WERI-Rb-1 (cell line): ENCODE results near the gene CEBPG.

Experiments used
- DNase-seq: peaks from one replicate; pipeline ENCODE4 v3.0.0-alpha.2; 2020
- H3K27ac ChIP-seq: fragments of 250-450 bp; sonication (Bioruptor Pico); 2 replicates; pipeline ENCODE4 v1.5.1; 2020; ENCODE audit warnings: mild to moderate bottlenecking, moderate library complexity
- H3K27me3 ChIP-seq: fragments of 250-450 bp; sonication (Bioruptor Pico); 2 replicates; pipeline ENCODE4 v1.5.1; 2021; ENCODE audit warnings: mild to moderate bottlenecking, low read depth, moderate library complexity; ENCODE audit not compliant: insufficient read depth, severe bottlenecking
- H3K36me3 ChIP-seq: fragments of 250-450 bp; sonication (Bioruptor Pico); 2 replicates; pipeline ENCODE4 v1.5.1; 2020; ENCODE audit warnings: mild to moderate bottlenecking, moderate library complexity
- H3K4me3 ChIP-seq: 2 replicates; pipeline ENCODE4 v1.5.1; 2011; ENCODE audit warnings: low read depth, mild to moderate bottlenecking, control low read depth, low read length
- H3K9me3 ChIP-seq: fragments of 250-450 bp; sonication (Bioruptor Pico); 2 replicates; pipeline ENCODE4 v1.5.1; 2021; ENCODE audit warnings: mild to moderate bottlenecking, moderate library complexity; ENCODE audit not compliant: severe bottlenecking
- TF ChIP-seq, protein P1 (sequence below): IDR thresholded peaks from 2 replicates; pipeline ENCODE4 v1.5.1; 2011; ENCODE audit warnings: low read depth, mild to moderate bottlenecking, control low read depth, inconsistent platforms, low read length

Gene CEBPG

DNA sequence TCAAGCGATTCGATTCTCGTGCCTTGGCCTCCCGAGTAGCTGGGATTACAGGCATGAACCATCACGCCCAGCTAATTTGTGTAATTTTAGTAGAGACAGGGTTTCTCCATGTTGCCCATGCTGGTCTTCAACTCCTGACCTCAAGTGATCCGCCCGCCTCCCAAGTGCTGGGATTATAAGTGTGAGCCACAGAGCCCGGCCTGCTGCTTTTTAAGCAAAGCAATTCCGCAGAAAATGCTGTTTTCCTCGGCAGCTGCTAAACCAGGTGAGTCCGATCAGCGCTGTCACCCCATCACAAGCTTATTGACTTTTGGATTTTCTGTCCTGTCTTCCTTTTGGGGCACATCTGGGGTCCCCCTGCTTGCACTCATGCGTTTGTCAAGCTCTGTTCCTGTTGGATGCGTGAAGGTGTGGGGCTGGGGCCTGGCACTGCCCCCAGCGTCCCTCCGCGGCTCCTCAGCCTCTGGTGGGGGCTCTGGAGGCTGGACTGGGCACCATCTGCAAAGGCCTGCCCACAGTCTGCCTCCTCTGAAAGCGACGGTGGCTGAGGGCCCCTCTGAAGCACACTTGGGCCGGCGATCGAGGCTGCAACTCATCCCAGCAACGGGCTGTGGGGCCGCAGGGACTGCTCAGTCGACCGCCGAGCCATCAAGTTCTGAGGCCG, 25.7 kb downstream of the CEBPG start:
- H3K27ac ChIP-seq: no peak overlapping the region
- DNase-seq: no peak
- H3K9me3 ChIP-seq: no peaks in the 10 kb centered on the region

GRCh38 chr19:33399745-33400681, 26.5 kb downstream of the CEBPG start:
- DNase-seq: no peak
- Histone ChIP-seq H3K27ac (no peak overlapping the region), H3K4me3 (no peak overlapping the region), H3K36me3 (no peaks in the 10 kb centered on the region; the same call in 1 of the 2 replicates), H3K9me3 (no peaks in the 10 kb centered on the region), H3K27me3 (no peaks in the 10 kb centered on the region)
- TF ChIP-seq, protein P1, sequence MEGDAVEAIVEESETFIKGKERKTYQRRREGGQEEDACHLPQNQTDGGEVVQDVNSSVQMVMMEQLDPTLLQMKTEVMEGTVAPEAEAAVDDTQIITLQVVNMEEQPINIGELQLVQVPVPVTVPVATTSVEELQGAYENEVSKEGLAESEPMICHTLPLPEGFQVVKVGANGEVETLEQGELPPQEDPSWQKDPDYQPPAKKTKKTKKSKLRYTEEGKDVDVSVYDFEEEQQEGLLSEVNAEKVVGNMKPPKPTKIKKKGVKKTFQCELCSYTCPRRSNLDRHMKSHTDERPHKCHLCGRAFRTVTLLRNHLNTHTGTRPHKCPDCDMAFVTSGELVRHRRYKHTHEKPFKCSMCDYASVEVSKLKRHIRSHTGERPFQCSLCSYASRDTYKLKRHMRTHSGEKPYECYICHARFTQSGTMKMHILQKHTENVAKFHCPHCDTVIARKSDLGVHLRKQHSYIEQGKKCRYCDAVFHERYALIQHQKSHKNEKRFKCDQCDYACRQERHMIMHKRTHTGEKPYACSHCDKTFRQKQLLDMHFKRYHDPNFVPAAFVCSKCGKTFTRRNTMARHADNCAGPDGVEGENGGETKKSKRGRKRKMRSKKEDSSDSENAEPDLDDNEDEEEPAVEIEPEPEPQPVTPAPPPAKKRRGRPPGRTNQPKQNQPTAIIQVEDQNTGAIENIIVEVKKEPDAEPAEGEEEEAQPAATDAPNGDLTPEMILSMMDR: no peak

More for the DNA sequence above, 25.7 kb downstream of the CEBPG start:
- H3K36me3 ChIP-seq: no peaks in the 10 kb centered on the region; the same call in 1 of the 2 replicates
- TF ChIP-seq, protein P1: no peak
- no peak overlapping the region for H3K4me3 ChIP-seq
- H3K27me3 ChIP-seq: no peaks in the 10 kb centered on the region

- H3K27me3 ChIP-seq: no peaks in the 10 kb centered on the region
- no peak overlapping the region for H3K27ac ChIP-seq
- no peaks in the 10 kb centered on the region for H3K9me3 ChIP-seq
- no peak for DNase-seq
- H3K4me3 ChIP-seq: no peak overlapping the region
- TF ChIP-seq, protein P1: no peak
- H3K36me3 ChIP-seq: no peaks in the 10 kb centered on the region; the same call in 1 of the 2 replicates
Observed at GRCh38 chr19:33400856-33401682, 27.6 kb downstream of the CEBPG start.

DNA sequence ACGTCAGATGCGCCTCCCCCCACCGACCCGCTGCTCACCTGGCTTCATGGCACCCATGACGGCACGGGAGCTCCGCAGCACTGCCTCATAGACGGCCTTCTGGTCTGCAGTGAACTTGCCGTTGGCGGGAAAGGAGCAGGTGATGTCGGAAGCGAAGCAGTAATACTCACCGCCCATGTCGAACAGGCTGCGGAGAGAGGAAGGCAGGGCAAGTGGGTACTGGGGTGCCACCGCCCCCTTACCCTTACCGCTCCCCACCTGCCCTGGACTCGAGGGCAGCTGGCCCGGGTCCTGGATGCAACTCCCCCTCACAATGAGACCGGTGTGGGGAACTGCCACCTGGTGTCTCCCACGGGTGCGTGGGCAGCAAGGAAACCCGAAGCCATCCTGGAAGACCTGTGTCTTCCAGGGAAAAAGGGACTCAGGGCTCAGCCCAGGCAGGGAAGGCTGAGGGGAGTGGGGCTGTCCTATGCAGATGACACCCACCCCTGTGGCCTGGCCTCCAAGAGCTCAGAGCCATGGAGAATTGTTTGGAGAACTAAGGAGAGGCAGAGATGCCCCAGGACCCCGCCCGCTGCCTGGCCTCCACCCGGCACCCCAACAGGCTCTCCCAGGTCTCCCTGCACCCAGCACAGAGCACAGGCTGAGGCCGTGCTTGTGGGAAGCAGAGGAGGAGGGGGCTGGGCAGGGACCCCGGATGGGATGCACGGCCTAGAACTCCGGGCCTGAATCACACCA, 28.3 kb downstream of the CEBPG start:
- no peaks in the 10 kb centered on the region for H3K9me3 ChIP-seq
- TF ChIP-seq, protein P1: no peak
- H3K36me3 ChIP-seq: no peaks in the 10 kb centered on the region; the same call in 1 of the 2 replicates
- H3K27me3 ChIP-seq: no peaks in the 10 kb centered on the region
- no peak for DNase-seq
- no peak overlapping the region for H3K27ac ChIP-seq
- H3K4me3 ChIP-seq: no peak overlapping the region
